CD4-positive, alpha-beta memory T cell (primary cell): Measurements from ENCODE around the gene USP11. TPM values are rescaled to one million over a fixed set of nuclear protein-coding genes. Genes with fewer than 3 reads are reported as not detected.

ENCODE experiments used
- CTCF ChIA-PET: fragments of 350-600 bp; sonication (Branson Sonifier 250); formaldehyde crosslinking; loops from one replicate; lab custom pipeline; 2021; ENCODE audit warnings: inconsistent platforms; ENCODE audit not compliant: partially characterized antibody; lab: Charles Lee
- POLR2A ChIA-PET: fragments of 350-600 bp; sonication (Branson Sonifier 250); formaldehyde crosslinking; loops from one replicate; lab custom pipeline; 2021; ENCODE audit not compliant: partially characterized antibody; lab: Charles Lee
- DNase-seq, 5 donors: peaks; one replicate each; pipeline versions ENCODE4 v3.0.0 to v3.0.0-alpha.2; 2020 to 2022; ENCODE audit warnings: mixed read lengths in 1 of 5
- H3K27ac ChIP-seq: one replicate; pipeline ENCODE4 v1.7.0; 2013; ENCODE audit warnings: low read depth, low read length
- H3K27me3 ChIP-seq: 2 replicates; pipeline ENCODE4 v1.7.0; 2013; ENCODE audit warnings: mild to moderate bottlenecking, low read length, moderate library complexity; ENCODE audit not compliant: insufficient read depth
- H3K36me3 ChIP-seq: 2 replicates; pipeline ENCODE4 v1.7.0; 2013; ENCODE audit warnings: mild to moderate bottlenecking, low read length, moderate library complexity; ENCODE audit not compliant: insufficient read depth
- H3K4me1 ChIP-seq: 2 replicates; pipeline ENCODE4 v1.7.0; 2013; ENCODE audit warnings: mild to moderate bottlenecking, low read length, moderate library complexity; ENCODE audit not compliant: insufficient read depth
- H3K4me3 ChIP-seq, 2 donors: one replicate each; pipeline ENCODE4 v1.7.0; 2013; ENCODE audit warnings: low read length in 2 of 2, mild to moderate bottlenecking in 1 of 2
- H3K9me3 ChIP-seq, 2 donors: one replicate each; pipeline ENCODE4 v1.7.0; 2013; ENCODE audit warnings: low read length in 2 of 2, control low read depth in 1 of 2; ENCODE audit not compliant: control insufficient read depth in 1 of 2
- H3K27ac Mint-ChIP-seq, 7 donors: one replicate each; pipeline ENCODE4 v1.8.0; 2020 to 2021; ENCODE audit warnings: mixed read lengths in 7 of 7, mild to moderate bottlenecking in 6 of 7, inconsistent platforms in 3 of 7, moderate library complexity in 3 of 7
- H3K27me3 Mint-ChIP-seq, 2 donors: one replicate each; pipeline ENCODE4 v1.8.0; 2020 to 2021; ENCODE audit warnings: mixed read lengths in 2 of 2
- H3K36me3 Mint-ChIP-seq, 2 donors: one replicate each; pipeline ENCODE4 v1.8.0; 2020 to 2021; ENCODE audit warnings: mixed read lengths in 2 of 2, inconsistent platforms in 1 of 2, mild to moderate bottlenecking in 1 of 2
- H3K4me1 Mint-ChIP-seq, 4 donors: one replicate each; pipeline ENCODE4 v1.8.0; 2020 to 2021; ENCODE audit warnings: mixed read lengths in 4 of 4, mild to moderate bottlenecking in 1 of 4
- H3K4me3 Mint-ChIP-seq, 8 donors: one replicate each; pipeline ENCODE4 v1.8.0; 2020 to 2021; ENCODE audit warnings: mixed read lengths in 8 of 8, mild to moderate bottlenecking in 7 of 8, moderate library complexity in 6 of 8, inconsistent platforms in 3 of 8
- H3K9me3 Mint-ChIP-seq, 8 donors: one replicate each; pipeline ENCODE4 v1.8.0; 2020 to 2021; ENCODE audit warnings: mixed read lengths in 8 of 8, mild to moderate bottlenecking in 5 of 8, inconsistent platforms in 3 of 8, moderate library complexity in 1 of 8
- intact Hi-C: fragments of 100-400 bp; cut with micrococcal nuclease; formaldehyde crosslinking; loops from one replicate; pipeline ENCODE4 v1.15.1; 2023
- polyA plus RNA-seq, 2 donors: library from polyadenylated mRNA; unstranded; fragments of 300-500 nt; fragmentation: Illumina TruSeq; gene quantifications; one replicate each; pipeline ENCODE4 v1.2.3, GENCODE V29; 2021
- total RNA-seq, 2 experiments: library from RNA; stranded (reverse); gene quantifications; one replicate each; pipeline ENCODE4 v1.2.3, GENCODE V29; 2021

The USP11 gene
- total and polyA plus RNA-seq, 4 experiments from 2014 or later, result 36.6 to 81.4 (median 61.9) TPM

DNA sequence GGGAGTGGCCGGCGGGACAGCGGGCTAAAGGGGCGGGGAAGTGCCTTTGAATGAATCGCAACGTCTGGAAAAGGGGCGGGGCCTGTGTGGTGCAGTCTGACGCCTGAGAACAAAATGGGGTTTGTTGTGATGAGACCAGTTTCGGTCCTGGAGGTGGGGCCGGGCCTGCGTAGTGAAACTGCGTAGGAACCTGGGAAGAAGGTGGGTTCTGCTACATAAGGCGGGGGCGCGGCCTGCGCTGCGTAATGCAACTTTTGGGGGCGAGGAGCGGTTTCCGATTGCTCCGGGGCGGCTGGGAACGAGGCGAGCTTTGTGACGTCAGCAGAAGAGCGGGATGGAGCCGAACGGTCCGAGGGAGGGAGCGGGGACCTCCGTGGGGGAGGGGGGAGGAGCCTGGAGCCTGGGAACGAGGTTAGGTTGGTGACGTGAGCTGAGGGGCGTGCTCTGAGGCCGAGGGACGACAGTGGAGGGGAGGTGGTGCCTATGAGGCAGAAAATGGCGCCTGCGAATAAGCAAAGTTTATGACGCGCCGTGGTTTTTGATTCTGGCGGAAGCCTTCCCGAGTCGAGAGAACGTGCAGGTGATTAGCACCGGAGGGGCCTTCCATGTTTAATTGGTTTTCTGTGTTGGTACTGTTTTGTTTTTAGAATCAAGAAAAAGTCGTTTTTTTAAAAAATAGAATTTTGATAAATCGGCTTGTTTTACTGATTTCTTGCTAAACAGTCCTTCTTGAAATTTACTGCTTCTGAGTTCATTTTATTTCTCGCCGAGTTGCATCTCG lies 714 bp downstream of the USP11 start:
- POLR2A ChIA-PET, result interaction anchor here (1.0 to 3.8 kb wide), 12 partner anchors 14 to 396 kb away, joined by 3 to 85 read pairs (median 6); partner anchors contain the start of genes CDK16, NDUFB11, RBM10 and RP2

DNA sequence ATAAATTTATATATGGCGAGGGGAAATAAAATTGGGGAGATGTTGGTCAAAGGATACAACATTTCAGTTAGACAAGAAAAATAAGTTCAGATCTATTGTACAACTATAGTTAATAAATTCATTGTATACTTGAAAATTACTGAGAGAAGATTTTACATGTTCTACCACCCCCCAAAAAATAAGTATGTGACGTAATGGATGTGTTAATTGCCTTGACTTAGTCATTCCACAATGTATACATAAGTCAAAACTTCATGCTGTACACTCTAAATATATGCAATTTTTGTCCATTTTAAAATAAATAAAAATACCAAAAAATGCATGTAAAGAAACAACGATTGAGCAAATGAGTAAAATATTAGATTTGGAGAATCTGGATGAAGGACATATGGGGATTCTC lies 1.8 kb downstream of the USP11 start:
- H3K36me3 ChIP-seq, result no peaks in the 10 kb centered on the region
- Mint-ChIP-seq H3K36me3 (peaks cover 6 to 7% of the 10 kb centered on the region in 2 donors), H3K9me3 (peaks cover 0 to 2% (median 0%) of the 10 kb centered on the region in 8 donors), H3K27me3 (no peaks in the 10 kb centered on the region), H3K4me3 (peak overlapping the region; percentile 46 to 96 (median 91)), H3K27ac (peak overlapping the region; percentile 9 to 100 (median 88)), H3K4me1 (peaks cover 11 to 34% (median 25%) of the 10 kb centered on the region in 4 donors)
- ChIA-PET CTCF (no interaction called here), POLR2A (no interaction called here)
- no peak overlapping the region for H3K4me3 ChIP-seq
- intact Hi-C loops, result loop anchor here (5.0 kb wide), 2 partner anchors 133 to 423 kb away; partner anchors contain the start of gene UXT
- no peak for DNase-seq
- H3K4me1 ChIP-seq, result peaks cover 31% of the 10 kb centered on the region
- no peaks in the 10 kb centered on the region for H3K9me3 ChIP-seq
- H3K27me3 ChIP-seq, result no peaks in the 10 kb centered on the region
- H3K27ac ChIP-seq, result no peak overlapping the region

More for the DNA sequence above, 714 bp downstream of the USP11 start:
- H3K36me3 Mint-ChIP-seq, result peaks cover 8 to 14% of the 10 kb centered on the region in 2 donors
- Histone ChIP-seq H3K36me3 (no peaks in the 10 kb centered on the region), H3K27ac (peak overlapping the region; percentile 97), H3K27me3 (no peaks in the 10 kb centered on the region), H3K4me3 (peak overlapping the region in 1 of 2 donors; percentile 60), H3K4me1 (peaks cover 31% of the 10 kb centered on the region), H3K9me3 (no peaks in the 10 kb centered on the region)
- peaks cover 11 to 34% (median 25%) of the 10 kb centered on the region in 4 donors for H3K4me1 Mint-ChIP-seq
- CTCF ChIA-PET, result interaction anchor here (1.9 kb wide), 1 partner anchor 151 kb away, joined by 8 read pairs; no protein-coding TSS in a partner anchor
- peak overlapping the region; percentile 86 to 96 (median 91) for H3K4me3 Mint-ChIP-seq
- peak; percentile 95 to 98 (median 96) for DNase-seq
- H3K27me3 Mint-ChIP-seq, result no peaks in the 10 kb centered on the region
- H3K9me3 Mint-ChIP-seq, result peaks cover 0 to 2% (median 0%) of the 10 kb centered on the region in 8 donors
- H3K27ac Mint-ChIP-seq, result peak overlapping the region; percentile 93 to 100 (median 98)
- intact Hi-C loops, result loop anchor here (1.0 to 5.0 kb wide), 6 partner anchors 15 to 424 kb away; partner anchors contain the start of genes CDK16, RBM10, UBA1 and UXT

DNA sequence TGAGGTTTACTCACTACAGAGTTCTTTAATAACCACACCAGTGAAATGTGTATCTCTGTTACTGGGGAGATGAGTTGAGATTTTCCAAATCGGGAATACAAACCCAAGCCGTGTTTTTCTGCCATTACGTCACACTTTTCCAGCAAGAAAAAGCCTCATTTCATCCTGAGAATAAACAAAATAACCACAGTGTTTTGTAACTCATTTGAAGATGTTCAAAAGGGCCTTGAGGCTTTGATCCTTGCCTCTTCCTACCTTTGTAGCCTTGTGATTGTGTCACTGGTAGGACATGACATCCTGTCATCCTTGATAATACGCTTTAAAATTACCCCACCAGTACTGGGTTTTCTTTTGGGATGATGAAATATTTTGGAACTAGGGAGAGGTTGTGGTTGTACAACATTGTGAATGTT lies 2.9 kb downstream of the USP11 start:
- intact Hi-C loops, result no loop called here
- ChIA-PET POLR2A (no interaction called here), CTCF (interaction anchor here (0.9 kb wide), 1 partner anchor 146 kb away, joined by 3 read pairs; no protein-coding TSS in a partner anchor)
- Histone ChIP-seq H3K36me3 (no peaks in the 10 kb centered on the region), H3K4me1 (peaks cover 31% of the 10 kb centered on the region), H3K27me3 (no peaks in the 10 kb centered on the region), H3K27ac (no peak overlapping the region), H3K9me3 (no peaks in the 10 kb centered on the region), H3K4me3 (no peak overlapping the region)
- no peaks in the 10 kb centered on the region for H3K27me3 Mint-ChIP-seq
- peaks cover 0 to 2% (median 0%) of the 10 kb centered on the region in 8 donors for H3K9me3 Mint-ChIP-seq
- DNase-seq, result no peak
- peaks cover 7 to 12% of the 10 kb centered on the region in 2 donors for H3K36me3 Mint-ChIP-seq
- peak overlapping the region; percentile 3 to 78 (median 42) for H3K4me3 Mint-ChIP-seq
- peaks cover 11 to 32% (median 22%) of the 10 kb centered on the region in 4 donors for H3K4me1 Mint-ChIP-seq
- H3K27ac Mint-ChIP-seq, result peak overlapping the region in 6 of 7 donors; percentile 55 to 94 (median 70)

DNA sequence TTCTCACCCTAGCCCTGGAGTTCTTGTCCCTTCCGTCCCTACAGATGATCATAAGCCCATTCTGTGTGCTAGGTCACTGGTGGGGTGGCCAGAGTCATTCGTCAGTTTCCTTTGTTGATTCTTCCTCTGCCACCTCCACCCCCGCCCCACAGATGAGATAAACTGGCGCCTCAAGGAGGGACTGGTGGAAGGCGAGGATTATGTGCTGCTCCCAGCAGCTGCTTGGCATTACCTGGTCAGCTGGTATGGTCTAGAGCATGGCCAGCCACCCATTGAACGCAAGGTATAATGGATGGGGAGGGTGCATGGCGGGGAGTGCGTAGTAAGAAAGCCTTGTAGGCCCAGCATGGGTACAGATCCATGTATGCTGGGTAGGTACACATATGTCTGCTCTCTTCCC lies 6.4 kb downstream of the USP11 start:
- Histone ChIP-seq H3K27ac (no peak overlapping the region), H3K4me1 (peaks cover 24% of the 10 kb centered on the region), H3K36me3 (peaks cover 6% of the 10 kb centered on the region), H3K27me3 (no peaks in the 10 kb centered on the region), H3K4me3 (no peak overlapping the region), H3K9me3 (no peaks in the 10 kb centered on the region)
- H3K9me3 Mint-ChIP-seq, result no peaks in the 10 kb centered on the region
- ChIA-PET CTCF (interaction anchor here (1.2 kb wide), 1 partner anchor 145 kb away, joined by 5 read pairs; no protein-coding TSS in a partner anchor), POLR2A (interaction anchor here (1.2 kb wide), 1 partner anchor 21 kb away, joined by 6 read pairs; no protein-coding TSS in a partner anchor)
- H3K36me3 Mint-ChIP-seq, result peaks cover 19 to 32% of the 10 kb centered on the region in 2 donors
- intact Hi-C loops, result no loop called here
- H3K27ac Mint-ChIP-seq, result no peak overlapping the region
- DNase-seq, result no peak
- H3K27me3 Mint-ChIP-seq, result no peaks in the 10 kb centered on the region
- H3K4me3 Mint-ChIP-seq, result no peak overlapping the region
- peaks cover 11 to 19% (median 15%) of the 10 kb centered on the region in 4 donors for H3K4me1 Mint-ChIP-seq

DNA sequence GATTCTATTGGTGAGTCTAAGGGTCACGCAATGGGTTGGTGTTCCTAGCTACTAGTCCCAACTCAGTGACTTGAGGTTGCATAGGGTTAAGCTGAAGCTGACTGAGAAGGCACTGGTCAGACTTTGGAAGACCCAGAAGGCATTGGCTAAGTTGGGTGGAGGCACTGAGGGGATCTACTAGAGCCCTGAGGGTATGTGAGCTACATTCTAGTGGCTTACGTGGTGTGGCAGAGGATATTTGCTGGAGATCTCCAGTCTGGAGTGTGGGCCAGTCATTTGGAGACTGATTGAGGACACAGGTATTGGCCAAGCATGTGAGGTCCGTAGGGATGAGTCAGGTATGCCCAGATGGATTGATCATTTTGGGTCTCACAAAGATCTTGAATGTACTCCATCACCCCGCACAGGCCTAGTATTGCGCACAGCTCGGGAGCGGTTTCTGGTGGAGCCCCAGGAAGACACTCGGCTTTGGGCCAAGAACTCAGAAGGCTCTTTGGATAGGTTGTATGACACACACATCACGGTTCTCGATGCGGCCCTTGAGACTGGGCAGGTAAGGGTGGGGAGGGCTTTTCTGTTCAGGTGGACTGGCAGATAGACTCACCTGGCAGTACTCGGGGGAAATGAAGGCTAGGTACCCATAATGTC lies 7.2 kb downstream of the USP11 start:
- peaks cover 20 to 37% of the 10 kb centered on the region in 2 donors for H3K36me3 Mint-ChIP-seq
- peaks cover 10 to 16% (median 12%) of the 10 kb centered on the region in 4 donors for H3K4me1 Mint-ChIP-seq
- H3K36me3 ChIP-seq, result peaks cover 6% of the 10 kb centered on the region
- no peak for DNase-seq
- H3K4me3 Mint-ChIP-seq, result no peak overlapping the region
- peaks cover 15% of the 10 kb centered on the region for H3K4me1 ChIP-seq
- ChIA-PET CTCF (no interaction called here), POLR2A (interaction anchor here (1.2 kb wide), 1 partner anchor 22 kb away, joined by 6 read pairs; no protein-coding TSS in a partner anchor)
- no peaks in the 10 kb centered on the region for H3K9me3 Mint-ChIP-seq
- H3K27ac Mint-ChIP-seq, result peak overlapping the region in 1 of 7 donors; percentile 13
- H3K27me3 Mint-ChIP-seq, result no peaks in the 10 kb centered on the region
- intact Hi-C loops, result no loop called here
- no peaks in the 10 kb centered on the region for H3K9me3 ChIP-seq
- no peak overlapping the region for H3K27ac ChIP-seq
- H3K4me3 ChIP-seq, result no peak overlapping the region
- no peaks in the 10 kb centered on the region for H3K27me3 ChIP-seq

DNA sequence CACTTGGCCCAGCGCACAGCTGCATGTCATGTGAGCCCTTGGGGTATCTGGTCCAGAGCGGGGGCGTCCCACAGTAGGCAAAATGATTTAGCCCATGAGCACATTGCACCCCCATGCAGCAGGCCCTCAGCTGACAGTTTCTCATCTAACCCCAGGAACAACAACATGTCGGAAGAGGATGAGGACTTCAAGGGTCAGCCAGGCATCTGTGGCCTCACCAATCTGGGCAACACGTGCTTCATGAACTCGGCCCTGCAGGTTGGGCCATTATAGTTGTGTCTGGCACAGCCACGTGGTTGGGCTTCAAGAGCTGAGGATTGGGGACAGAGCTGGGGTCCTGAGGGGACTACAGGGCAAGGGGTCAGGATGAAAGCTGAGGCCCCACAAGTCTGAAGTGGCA lies 7.8 kb downstream of the USP11 start:
- Mint-ChIP-seq H3K27ac (peak overlapping the region in 1 of 7 donors; percentile 13), H3K36me3 (peaks cover 16 to 37% of the 10 kb centered on the region in 2 donors)
- CTCF ChIA-PET, result no interaction called here

More for the DNA sequence above, 7.8 kb downstream of the USP11 start:
- no peak overlapping the region for H3K27ac ChIP-seq
- H3K36me3 ChIP-seq, result peaks cover 6% of the 10 kb centered on the region
- H3K27me3 ChIP-seq, result no peaks in the 10 kb centered on the region
- Mint-ChIP-seq H3K4me3 (no peak overlapping the region), H3K4me1 (peaks cover 5 to 10% (median 6%) of the 10 kb centered on the region in 4 donors), H3K27me3 (no peaks in the 10 kb centered on the region), H3K9me3 (no peaks in the 10 kb centered on the region)
- intact Hi-C loops, result no loop called here
- H3K9me3 ChIP-seq, result no peaks in the 10 kb centered on the region
- peaks cover 9% of the 10 kb centered on the region for H3K4me1 ChIP-seq
- POLR2A ChIA-PET, result interaction anchor here (0.8 kb wide), 1 partner anchor 14 kb away, joined by 3 read pairs; no protein-coding TSS in a partner anchor
- H3K4me3 ChIP-seq, result no peak overlapping the region
- DNase-seq, result no peak
